RPMI7951 (cell line): ENCODE measurements around the gene MAIP1. TPM values are rescaled to one million over a fixed set of nuclear protein-coding genes. Genes with fewer than 3 reads are reported as not detected.

Experiments
- DNase-seq: peaks from one replicate; pipeline ENCODE4 v3.0.0-alpha.2; 2012; ENCODE audit warnings: low read depth
- total RNA-seq: library from RNA; depleted of rRNA; stranded (reverse); fragments of >200 nt; shearing (Covaris generic); gene quantifications from 2 replicates; pipeline ENCODE4 v1.2.3, GENCODE V29; 2014

MAIP1 gene
- total RNA-seq, 1 experiment from 2014 or later: 40.6 TPM

GRCh38 chr2:199950396-199950795 is 5.0 kb upstream of the MAIP1 start:
- no peak for DNase-seq

GRCh38 chr2:199951023-199951422 is 4.4 kb upstream of the MAIP1 start:
- no peak for DNase-seq

GRCh38 chr2:199955007-199955338 is 409 bp upstream of the MAIP1 start:
- DNase-seq: peak; percentile 58

- no peak for DNase-seq
Measured at GRCh38 chr2:199956062-199956380, 639 bp downstream of the MAIP1 start.

- DNase-seq: no peak
Measured at GRCh38 chr2:199958014-199958413, 2.6 kb downstream of the MAIP1 start.

GRCh38 chr2:199962203-199962602 is 6.8 kb downstream of the MAIP1 start:
- no peak for DNase-seq

GRCh38 chr2:199966405-199966804 is 11.0 kb downstream of the MAIP1 start:
- no peak for DNase-seq

- DNase-seq: no peak
Measured at GRCh38 chr2:199966976-199967375, 11.6 kb downstream of the MAIP1 start.

- no peak for DNase-seq
Measured at GRCh38 chr2:199968126-199968525, 12.7 kb downstream of the MAIP1 start.

GRCh38 chr2:199972088-199972626 is 16.8 kb downstream of the MAIP1 start:
- no peak for DNase-seq

- peak; percentile 47 for DNase-seq
Measured at GRCh38 chr2:199973703-199974102, 18.3 kb downstream of the MAIP1 start.

- DNase-seq: no peak
Measured at GRCh38 chr2:199975273-199975895, 20.0 kb downstream of the MAIP1 start.

GRCh38 chr2:199977984-199978415 is 22.6 kb downstream of the MAIP1 start:
- DNase-seq: peak; percentile 66

GRCh38 chr2:199979398-199979797 is 24.0 kb downstream of the MAIP1 start:
- no peak for DNase-seq

GRCh38 chr2:199979832-199980628 is 24.6 kb downstream of the MAIP1 start:
- peak; percentile 75 for DNase-seq

GRCh38 chr2:199982126-199982843 is 26.9 kb downstream of the MAIP1 start:
- DNase-seq: no peak

GRCh38 chr2:199983534-199983933 is 28.2 kb downstream of the MAIP1 start:
- no peak for DNase-seq

- DNase-seq: no peak
Measured at GRCh38 chr2:199984159-199984558, 28.8 kb downstream of the MAIP1 start.

- DNase-seq: no peak
Measured at GRCh38 chr2:199984755-199985154, 29.4 kb downstream of the MAIP1 start.

GRCh38 chr2:199985625-199986207 is 30.3 kb downstream of the MAIP1 start:
- peak; percentile 79 for DNase-seq

- DNase-seq: no peak
Measured at GRCh38 chr2:199987586-199987985, 32.2 kb downstream of the MAIP1 start.

- DNase-seq: peak; percentile 8
Measured at GRCh38 chr2:199988151-199988550, 32.8 kb downstream of the MAIP1 start.
